ENCODE measurements around the gene PXK. TPM values are rescaled to one million over a fixed set of nuclear protein-coding genes. Genes with fewer than 3 reads are reported as not detected.
A peak's percentile ranks its signal among the peaks of the same experiment; 100 is the strongest.

PXK gene
- total RNA-seq, 4 donors from 2014 or later = 98.6 to 139 (median 123) TPM

DNA sequence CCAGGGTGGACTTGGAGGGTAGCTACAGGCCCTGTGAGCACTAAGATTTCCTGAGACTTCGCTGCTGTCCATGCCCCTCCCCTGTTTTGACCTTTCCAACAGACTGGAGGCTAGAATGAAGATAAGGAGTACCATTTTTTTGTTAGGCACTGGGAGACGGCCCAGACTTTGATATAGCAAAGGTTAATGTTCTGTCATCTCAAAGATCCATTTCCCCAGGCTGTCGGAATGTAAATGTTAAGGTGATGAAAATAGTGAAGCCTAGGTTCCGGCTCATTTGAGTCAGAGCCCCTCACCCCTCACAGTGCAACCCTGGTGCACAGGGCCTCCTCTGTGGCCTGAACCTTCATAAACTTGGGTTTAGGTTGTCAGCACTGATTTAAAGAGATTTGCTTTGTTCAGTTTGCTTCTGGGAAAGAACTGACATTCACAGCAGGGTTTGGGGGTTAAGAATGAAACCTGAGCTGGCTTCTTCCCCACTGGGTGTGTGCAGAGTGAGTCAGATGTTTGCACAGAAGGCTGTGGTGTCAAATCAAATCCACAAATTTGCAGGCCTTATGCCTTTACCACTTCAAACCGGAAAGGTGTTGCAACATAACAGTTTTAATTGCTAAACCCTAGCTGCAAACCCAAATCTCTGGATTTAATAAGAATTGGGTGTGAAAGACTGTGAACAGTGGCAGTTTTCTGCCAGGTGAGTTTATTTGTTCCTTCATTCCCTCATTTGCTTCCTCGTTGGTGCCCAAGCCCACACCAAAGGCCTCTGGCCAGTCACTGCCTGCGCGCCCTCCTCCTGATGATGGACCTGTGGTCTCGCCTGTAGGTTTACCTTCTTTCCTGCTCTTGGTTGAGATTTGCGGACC, 138.6 kb downstream of the PXK start:
- Histone ChIP-seq H3K36me3 (no peaks in the 10 kb centered on the region), H3K4me1 (peaks cover 8 to 15% of the 10 kb centered on the region in 2 donors), H3K9me3 (no peaks in the 10 kb centered on the region), H3K27me3 (no peaks in the 10 kb centered on the region), H3K27ac (peak overlapping the region; percentile 28 to 65 (median 39)), H3K4me3 (replicated peaks in 1 of 3) (no peak overlapping the region)
- intact Hi-C loops (cut with DNase I) = no loop called here
- whole genome bisulfite sequencing, 2 donors = 58 to 63% methylated on average over 10 of the region's 10 CpGs
- TF ChIP-seq POLR2A (IDR thresholded peaks at IDR 0.05) = no peak
- TF ChIP-seq, protein P1, sequence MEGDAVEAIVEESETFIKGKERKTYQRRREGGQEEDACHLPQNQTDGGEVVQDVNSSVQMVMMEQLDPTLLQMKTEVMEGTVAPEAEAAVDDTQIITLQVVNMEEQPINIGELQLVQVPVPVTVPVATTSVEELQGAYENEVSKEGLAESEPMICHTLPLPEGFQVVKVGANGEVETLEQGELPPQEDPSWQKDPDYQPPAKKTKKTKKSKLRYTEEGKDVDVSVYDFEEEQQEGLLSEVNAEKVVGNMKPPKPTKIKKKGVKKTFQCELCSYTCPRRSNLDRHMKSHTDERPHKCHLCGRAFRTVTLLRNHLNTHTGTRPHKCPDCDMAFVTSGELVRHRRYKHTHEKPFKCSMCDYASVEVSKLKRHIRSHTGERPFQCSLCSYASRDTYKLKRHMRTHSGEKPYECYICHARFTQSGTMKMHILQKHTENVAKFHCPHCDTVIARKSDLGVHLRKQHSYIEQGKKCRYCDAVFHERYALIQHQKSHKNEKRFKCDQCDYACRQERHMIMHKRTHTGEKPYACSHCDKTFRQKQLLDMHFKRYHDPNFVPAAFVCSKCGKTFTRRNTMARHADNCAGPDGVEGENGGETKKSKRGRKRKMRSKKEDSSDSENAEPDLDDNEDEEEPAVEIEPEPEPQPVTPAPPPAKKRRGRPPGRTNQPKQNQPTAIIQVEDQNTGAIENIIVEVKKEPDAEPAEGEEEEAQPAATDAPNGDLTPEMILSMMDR (IDR thresholded peaks at IDR 0.05) = no peak
- peak; percentile 27 to 36 for DNase-seq

DNA sequence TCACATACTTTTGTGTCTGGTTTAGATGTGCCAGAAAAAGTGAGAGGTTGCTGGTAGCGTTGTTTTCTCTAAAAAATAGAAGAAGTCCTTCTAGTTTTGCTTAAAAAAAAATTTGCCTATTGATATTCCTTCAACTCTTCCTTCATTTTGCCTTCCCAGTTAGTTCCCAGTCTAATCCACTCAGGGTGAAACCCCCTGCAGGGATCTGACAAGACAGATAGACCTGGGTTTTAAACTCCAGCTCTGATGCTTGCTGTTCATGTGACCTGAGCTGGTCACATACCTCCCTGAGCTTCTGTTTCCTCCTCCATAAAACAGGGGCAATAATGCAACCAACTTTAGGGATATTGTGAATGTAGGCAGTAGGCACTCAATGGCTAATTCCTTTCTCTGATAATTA, 140.6 kb downstream of the PXK start:
- Histone ChIP-seq H3K9me3 (no peaks in the 10 kb centered on the region), H3K27me3 (no peaks in the 10 kb centered on the region), H3K4me3 (replicated peaks in 1 of 3) (no peak overlapping the region), H3K27ac (no peak overlapping the region), H3K36me3 (no peaks in the 10 kb centered on the region), H3K4me1 (peaks cover 8 to 15% of the 10 kb centered on the region in 2 donors)
- no peak for DNase-seq
- WGBS, 2 donors = 91 to 94% methylated on average over 1 of the region's 1 CpG
- intact Hi-C loops (cut with DNase I) = no loop called here
- TF ChIP-seq, protein P1 (IDR thresholded peaks at IDR 0.05) = no peak
- TF ChIP-seq POLR2A (IDR thresholded peaks at IDR 0.05) = no peak

DNA sequence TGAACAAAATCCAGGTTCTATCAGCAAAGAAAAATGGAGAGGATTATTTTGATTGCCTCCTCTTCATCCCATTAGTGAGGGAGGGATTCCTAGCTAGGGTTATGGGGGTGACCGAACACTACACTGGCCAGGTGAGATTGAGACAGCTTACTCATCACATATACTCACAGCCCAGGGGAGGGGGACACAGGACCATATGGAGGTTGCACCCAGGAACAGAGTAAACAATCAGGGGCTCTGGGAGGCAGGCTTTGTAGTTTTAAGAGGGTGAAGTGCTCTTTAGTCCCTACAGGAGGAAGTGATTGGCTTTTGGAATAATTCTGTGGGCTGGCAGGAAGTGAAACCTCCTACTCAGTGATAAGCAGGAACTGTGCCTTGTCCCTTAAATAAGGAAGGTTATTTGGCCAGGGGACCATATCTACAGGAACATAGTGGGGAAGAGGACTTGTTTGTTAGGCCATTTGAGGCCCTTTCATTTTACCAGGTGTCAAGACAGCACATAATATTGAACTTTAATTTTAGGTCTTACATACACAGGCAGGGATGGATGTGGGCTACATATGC, 141.7 kb downstream of the PXK start:
- no peaks in the 10 kb centered on the region for H3K9me3 ChIP-seq
- WGBS, 2 donors = 100% methylated on average over 1 of the region's 1 CpG
- DNase-seq = no peak
- TF ChIP-seq, protein P1 (IDR thresholded peaks at IDR 0.05) = no peak
- TF ChIP-seq POLR2A (IDR thresholded peaks at IDR 0.05) = no peak
- H3K36me3 ChIP-seq = no peaks in the 10 kb centered on the region
- no peaks in the 10 kb centered on the region for H3K27me3 ChIP-seq
- H3K4me3 ChIP-seq (replicated peaks in 1 of 3) = no peak overlapping the region
- H3K4me1 ChIP-seq = peaks cover 8 to 15% of the 10 kb centered on the region in 2 donors
- H3K27ac ChIP-seq = no peak overlapping the region
- intact Hi-C loops (cut with DNase I) = no loop called here

DNA sequence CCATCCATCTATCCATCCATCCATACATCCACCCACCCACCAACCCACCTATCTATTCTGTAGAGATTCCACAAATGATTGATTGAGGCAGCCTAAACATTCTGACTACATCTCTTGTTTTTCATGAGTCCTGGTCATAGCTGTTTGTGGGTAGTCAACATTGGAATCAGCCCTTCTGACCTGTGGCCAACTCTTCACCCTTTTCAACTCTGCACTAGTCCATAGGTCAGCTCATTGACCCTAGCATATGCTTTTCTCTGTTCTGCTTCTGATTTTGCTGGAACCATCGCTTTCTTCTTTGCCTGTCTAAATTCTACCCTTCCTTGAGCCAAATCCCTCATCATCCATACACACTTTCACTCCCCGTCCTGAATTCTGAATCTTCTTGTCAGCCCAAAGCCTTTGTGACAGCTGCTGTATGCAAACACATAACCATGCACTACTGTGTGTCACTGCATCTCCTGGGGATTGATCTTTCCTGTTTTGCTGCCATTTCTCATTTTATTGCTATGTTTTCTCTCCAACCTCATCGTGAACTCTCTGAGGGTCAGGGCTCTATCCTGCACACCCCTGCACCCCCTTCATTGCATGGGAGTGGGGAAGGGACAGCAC, 142.4 kb downstream of the PXK start:
- intact Hi-C loops (cut with DNase I) = no loop called here
- no peak overlapping the region for H3K27ac ChIP-seq
- H3K9me3 ChIP-seq = no peaks in the 10 kb centered on the region
- DNase-seq = no peak
- H3K36me3 ChIP-seq = no peaks in the 10 kb centered on the region
- TF ChIP-seq POLR2A (IDR thresholded peaks at IDR 0.05) = no peak
- TF ChIP-seq, protein P1 (IDR thresholded peaks at IDR 0.05) = no peak
- H3K27me3 ChIP-seq = no peaks in the 10 kb centered on the region
- no peak overlapping the region for H3K4me3 ChIP-seq (replicated peaks in 1 of 3)
- WGBS, 2 donors = 81 to 88% methylated on average over 3 of the region's 3 CpGs
- H3K4me1 ChIP-seq = peaks cover 8 to 15% of the 10 kb centered on the region in 2 donors

Small RNAs within 50 kb of the gene (small RNA-seq; reads per million reads assigned to genes)
- not detected for gene AC098479.1

Other genes starting within 250 kb of the PXK start
- 10 to 100 TPM in 3 of 4 donors, 1 to 10 TPM in 1; 5.7 to 53.3 (median 14.1) TPM for gene DNASE1L3, start 121.9 kb upstream of the PXK start, total RNA-seq
- gene ABHD6, start 95.1 kb upstream of the PXK start, total RNA-seq = 10 to 100 TPM; 14.7 to 28.6 (median 18.0) TPM
- 10 to 100 TPM; 13.4 to 19.9 (median 15.7) TPM for gene RPP14, start 26.6 kb upstream of the PXK start, total RNA-seq
- 10 to 100 TPM in 3 of 4 donors, 1 to 10 TPM in 1; 8.4 to 19.8 (median 18.6) TPM for gene HTD2, start 26.4 kb upstream of the PXK start, total RNA-seq
- gene PDHB, start 100.9 kb downstream of the PXK start, total RNA-seq = 100 to 1,000 TPM in 1 of 4 donors, 10 to 100 TPM in 3; 51.5 to 139 (median 77.0) TPM
- 10 to 100 TPM; 16.6 to 33.6 (median 21.3) TPM for gene KCTD6, start 159.2 kb downstream of the PXK start, total RNA-seq
- 10 to 100 TPM; 17.8 to 62.2 (median 37.4) TPM for gene ACOX2, start 204.3 kb downstream of the PXK start, total RNA-seq
- 100 to 1,000 TPM in 1 of 4 donors, 10 to 100 TPM in 3; 62.3 to 137 (median 83.3) TPM for gene FAM107A, start 244.5 kb downstream of the PXK start, total RNA-seq